Osteoblast (primary cell): ENCODE results near the gene GAS6. TPM values are rescaled to one million over a fixed set of nuclear protein-coding genes. Genes with fewer than 3 reads are reported as not detected.

Experiments used
- DNase-seq: peaks from one replicate; pipeline ENCODE4 v3.0.0; 2011; ENCODE audit warnings: low spot score, mixed read lengths; ENCODE audit not compliant: insufficient read length; ENCODE audit errors: missing footprints
- H2AFZ ChIP-seq: 2 replicates; pipeline ENCODE4 v1.6.0; 2011; ENCODE audit warnings: mild to moderate bottlenecking, low read length
- H3K27ac ChIP-seq: 2 replicates; pipeline ENCODE4 v1.5.1; 2011; ENCODE audit warnings: mild to moderate bottlenecking, low read depth, low read length, moderate library complexity
- H3K27me3 ChIP-seq: 2 replicates; pipeline ENCODE4 v1.6.0; 2012; ENCODE audit warnings: mild to moderate bottlenecking, control low read depth, inconsistent platforms, low read length, moderate library complexity; ENCODE audit not compliant: insufficient read depth
- H3K36me3 ChIP-seq: 2 replicates; pipeline ENCODE4 v1.5.1; 2011; ENCODE audit warnings: mild to moderate bottlenecking, low read length, control low read depth, moderate library complexity; ENCODE audit not compliant: insufficient read depth
- H3K4me1 ChIP-seq: 2 replicates; pipeline ENCODE4 v1.5.1; 2011; ENCODE audit warnings: mild to moderate bottlenecking, low read length, control low read depth, moderate library complexity; ENCODE audit not compliant: insufficient read depth
- H3K4me2 ChIP-seq: 2 replicates; pipeline ENCODE4 v1.6.0; 2011; ENCODE audit warnings: mild to moderate bottlenecking, low read length; ENCODE audit not compliant: insufficient read depth
- H3K4me3 ChIP-seq: fragments of 200-600 bp; sonication (generic); 3 replicates; pipeline ENCODE4 v1.5.1; 2012; ENCODE audit warnings: mild to moderate bottlenecking, low read length, inconsistent platforms; ENCODE audit not compliant: insufficient read depth
- H3K79me2 ChIP-seq: 2 replicates; pipeline ENCODE4 v1.6.0; 2012; ENCODE audit warnings: mild to moderate bottlenecking, low read length, control low read depth, inconsistent platforms; ENCODE audit not compliant: insufficient read depth
- H3K9me3 ChIP-seq: 2 replicates; pipeline ENCODE4 v1.5.1; 2011; ENCODE audit warnings: low read depth, low read length, control low read depth
- H4K20me1 ChIP-seq: 2 replicates; pipeline ENCODE4 v1.6.0; 2012; ENCODE audit warnings: mild to moderate bottlenecking, low read length, control low read depth; ENCODE audit not compliant: insufficient read depth
- total RNA-seq: library from RNA; depleted of rRNA; stranded (reverse); fragments of >200 nt; gene quantifications from 2 replicates; pipeline ENCODE4 v1.2.3, GENCODE V29; 2012
- TF ChIP-seq, protein P1 (sequence below): IDR thresholded peaks from 2 replicates; pipeline ENCODE4 v1.5.1; 2011; ENCODE audit warnings: mild to moderate bottlenecking, low read depth, low read length, moderate library complexity; ENCODE audit errors: extremely low read depth

Gene GAS6
- total RNA-seq, 1 donor, result 417 TPM

DNA sequence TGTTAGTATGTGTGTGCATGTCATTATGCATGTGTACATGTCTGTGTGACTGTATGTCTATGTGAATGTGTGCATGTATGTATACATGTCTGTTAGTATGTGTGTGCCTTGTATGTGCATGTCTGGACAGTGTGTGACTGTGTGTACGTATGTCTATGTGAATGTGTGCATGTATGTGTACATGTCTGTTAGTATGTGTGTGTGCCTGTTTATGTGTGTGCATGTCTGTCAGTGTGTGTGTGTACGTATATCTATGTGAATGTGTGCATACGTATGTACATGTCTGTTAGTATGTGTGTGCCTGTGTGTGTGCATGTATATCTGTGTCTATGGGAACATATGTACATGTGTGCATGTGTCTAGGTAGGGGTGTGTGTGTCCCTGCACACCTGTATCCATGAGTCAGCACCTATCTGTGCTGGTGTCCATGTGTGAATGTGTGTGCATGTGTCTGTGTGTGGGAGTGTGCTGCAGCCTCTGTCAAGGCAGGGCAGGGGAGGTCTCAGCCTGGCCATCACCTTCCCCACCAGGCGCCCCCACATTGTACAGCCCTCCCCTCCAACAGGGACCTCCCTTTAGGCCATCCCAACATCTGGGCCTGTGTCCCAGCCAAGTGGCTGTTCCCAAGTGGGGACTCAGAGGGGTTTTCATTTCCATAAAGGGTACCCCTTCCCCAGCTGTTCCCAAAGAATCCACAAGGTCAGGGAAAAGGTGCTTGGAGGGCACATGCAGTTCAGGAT lies 4.4 kb downstream of the GAS6 start:
- peak; percentile 43 for DNase-seq
- peaks cover 81% of the 10 kb centered on the region for H4K20me1 ChIP-seq
- TF ChIP-seq, protein P1, sequence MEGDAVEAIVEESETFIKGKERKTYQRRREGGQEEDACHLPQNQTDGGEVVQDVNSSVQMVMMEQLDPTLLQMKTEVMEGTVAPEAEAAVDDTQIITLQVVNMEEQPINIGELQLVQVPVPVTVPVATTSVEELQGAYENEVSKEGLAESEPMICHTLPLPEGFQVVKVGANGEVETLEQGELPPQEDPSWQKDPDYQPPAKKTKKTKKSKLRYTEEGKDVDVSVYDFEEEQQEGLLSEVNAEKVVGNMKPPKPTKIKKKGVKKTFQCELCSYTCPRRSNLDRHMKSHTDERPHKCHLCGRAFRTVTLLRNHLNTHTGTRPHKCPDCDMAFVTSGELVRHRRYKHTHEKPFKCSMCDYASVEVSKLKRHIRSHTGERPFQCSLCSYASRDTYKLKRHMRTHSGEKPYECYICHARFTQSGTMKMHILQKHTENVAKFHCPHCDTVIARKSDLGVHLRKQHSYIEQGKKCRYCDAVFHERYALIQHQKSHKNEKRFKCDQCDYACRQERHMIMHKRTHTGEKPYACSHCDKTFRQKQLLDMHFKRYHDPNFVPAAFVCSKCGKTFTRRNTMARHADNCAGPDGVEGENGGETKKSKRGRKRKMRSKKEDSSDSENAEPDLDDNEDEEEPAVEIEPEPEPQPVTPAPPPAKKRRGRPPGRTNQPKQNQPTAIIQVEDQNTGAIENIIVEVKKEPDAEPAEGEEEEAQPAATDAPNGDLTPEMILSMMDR, result no peak
- no peaks in the 10 kb centered on the region for H3K27me3 ChIP-seq
- no peak overlapping the region for H2AFZ ChIP-seq
- no peak overlapping the region for H3K27ac ChIP-seq
- H3K9me3 ChIP-seq, result no peaks in the 10 kb centered on the region
- no peak overlapping the region for H3K4me2 ChIP-seq
- peak overlapping the region; percentile 78 for H3K4me3 ChIP-seq
- H3K36me3 ChIP-seq, result peaks cover 45% of the 10 kb centered on the region
- peaks cover 61% of the 10 kb centered on the region for H3K4me1 ChIP-seq
- H3K79me2 ChIP-seq, result peaks cover 97% of the 10 kb centered on the region

DNA sequence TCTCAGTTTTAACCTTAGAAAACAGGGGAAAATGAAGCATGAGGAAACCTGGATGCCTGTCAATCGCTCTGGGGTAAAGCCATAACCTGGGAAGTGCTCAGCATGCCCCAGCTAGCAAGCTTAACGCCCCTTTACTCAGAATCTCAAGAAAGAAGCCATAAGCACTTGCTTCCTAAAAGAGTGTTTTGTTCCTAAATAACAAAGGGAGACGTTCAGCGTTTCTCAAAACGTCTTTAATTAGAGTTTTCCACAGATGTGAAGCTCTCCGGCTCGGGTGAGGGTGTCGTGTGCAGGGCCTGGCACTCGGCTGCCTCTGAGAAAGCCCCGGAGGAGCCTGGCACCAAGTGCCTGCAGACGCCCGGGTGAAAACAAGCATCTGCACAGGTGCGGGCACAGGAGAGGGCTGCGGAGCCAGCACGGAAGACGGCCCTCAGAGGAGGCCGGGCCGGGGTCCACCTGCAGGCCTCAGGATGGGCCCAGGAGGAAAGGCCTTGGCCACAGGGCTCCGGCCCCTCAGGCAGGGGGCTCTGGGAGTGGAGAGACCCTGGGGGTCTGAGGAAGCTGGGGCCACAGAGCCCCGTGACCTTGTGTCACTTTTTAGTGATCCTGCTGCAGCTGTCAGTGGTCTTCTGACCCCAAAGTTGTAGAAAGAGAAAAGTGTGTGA lies 6.2 kb downstream of the GAS6 start:
- Histone ChIP-seq H3K27me3 (no peaks in the 10 kb centered on the region), H2AFZ (no peak overlapping the region), H3K79me2 (peaks cover 100% of the 10 kb centered on the region), H3K27ac (peak overlapping the region; percentile 29), H3K4me1 (peaks cover 71% of the 10 kb centered on the region), H3K36me3 (peaks cover 59% of the 10 kb centered on the region), H3K4me3 (no peak overlapping the region), H3K9me3 (no peaks in the 10 kb centered on the region), H3K4me2 (peak overlapping the region; percentile 33), H4K20me1 (peaks cover 99% of the 10 kb centered on the region)
- TF ChIP-seq, protein P1, result no peak
- peak; percentile 50 for DNase-seq

DNA sequence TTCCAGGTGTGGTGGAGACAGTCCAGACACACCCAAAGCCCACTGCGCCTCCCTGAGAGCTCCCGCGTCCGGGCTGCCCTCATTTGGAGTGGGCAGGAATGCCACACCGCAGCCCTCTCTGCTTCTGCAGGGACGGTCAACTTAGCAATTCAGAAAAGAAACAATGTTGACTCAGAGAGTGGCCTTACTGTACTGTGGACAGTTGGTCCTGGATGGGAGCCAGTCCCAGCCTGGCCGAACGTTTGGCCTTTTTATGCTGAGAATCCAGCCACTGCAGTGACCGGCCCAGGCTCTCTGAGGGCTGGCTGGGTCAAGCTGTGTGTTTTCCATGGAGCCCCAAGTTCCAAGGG lies 7.2 kb downstream of the GAS6 start:
- Histone ChIP-seq H3K36me3 (peaks cover 63% of the 10 kb centered on the region), H3K79me2 (peaks cover 100% of the 10 kb centered on the region), H3K4me2 (peak overlapping the region; percentile 33), H3K9me3 (no peaks in the 10 kb centered on the region), H3K4me3 (no peak overlapping the region), H3K27me3 (no peaks in the 10 kb centered on the region), H4K20me1 (peaks cover 100% of the 10 kb centered on the region), H3K4me1 (peaks cover 64% of the 10 kb centered on the region), H2AFZ (no peak overlapping the region), H3K27ac (peak overlapping the region; percentile 29)
- TF ChIP-seq, protein P1, result no peak
- peak; percentile 99 for DNase-seq
